Upper lobe of left lung (tissue), 6 donors: ENCODE data around the gene MINAR1. TPM values are rescaled to one million over a fixed set of nuclear protein-coding genes. Genes with fewer than 3 reads are reported as not detected.

Experiments used
- ATAC-seq, 2 donors: fragments of 200-7000 bp; cut with Tn5 transposase; one replicate each; pipeline ENCODE4 v1.9.1; 2022; ENCODE audit warnings: mild to moderate bottlenecking in 2 of 2, moderate library complexity in 2 of 2; ENCODE audit not compliant: low FRiP score in 2 of 2
- DNase-seq, 2 donors: peaks; one replicate each; pipeline ENCODE4 v3.0.0-alpha.2; 2019 to 2020
- H3K27ac ChIP-seq, 4 donors: fragments of 200-600 bp; sonication (generic); one replicate each; pipeline ENCODE4 v1.5.1; 2016 to 2019
- H3K27me3 ChIP-seq, 4 donors: fragments of 200-600 bp; sonication (generic); one replicate each; pipeline ENCODE4 v1.5.1; 2017 to 2019
- H3K36me3 ChIP-seq, 4 donors: fragments of 200-600 bp; sonication (generic); one replicate each; pipeline ENCODE4 v1.5.1; 2016 to 2019
- H3K4me1 ChIP-seq, 4 donors: fragments of 200-600 bp; sonication (generic); one replicate each; pipeline ENCODE4 v1.5.1; 2018 to 2019
- H3K4me3 ChIP-seq, 4 donors: fragments of 200-600 bp; sonication (generic); one replicate each; pipeline ENCODE4 v1.5.1; 2017 to 2019; ENCODE audit warnings: mild to moderate bottlenecking in 2 of 4, moderate library complexity in 1 of 4
- H3K9me3 ChIP-seq, 4 donors: fragments of 200-600 bp; sonication (generic); one replicate each; pipeline ENCODE4 v1.5.1; 2018 to 2019
- EP300 ChIP-seq, 4 donors: sonication (generic); formaldehyde crosslinking; IDR thresholded peaks; one replicate each; pipeline ENCODE4 v1.5.1; 2017; ENCODE audit warnings: antibody characterized with exemption in 4 of 4, control low read depth in 2 of 4
- POLR2A ChIP-seq, 4 donors: fragments of 450-650 bp; IDR thresholded peaks; one replicate each; pipeline ENCODE4 v1.5.1; 2016 to 2017; ENCODE audit warnings: antibody characterized with exemption in 4 of 4, mild to moderate bottlenecking in 2 of 4
- POLR2AphosphoS5 ChIP-seq, 2 donors: sonication (generic); formaldehyde crosslinking; IDR thresholded peaks; one replicate each; pipeline ENCODE4 v1.5.1; 2017; ENCODE audit warnings: antibody characterized with exemption in 2 of 2
- WGBS, 2 donors: methylation state at CpG; one replicate each; pipeline ENCODE4 v1.1.5; 2017 to 2018; 5-methylcytosine and 5-hydroxymethylcytosine counted together
- total RNA-seq, 6 donors: library from RNA; depleted of rRNA in 4 of 6; stranded (reverse); fragments of >200 nt in 4 of 6; gene quantifications; one replicate each; pipeline versions ENCODE4 v1.1.0 to v1.2.1, GENCODE V29; 2016 to 2021
- TF ChIP-seq, protein P1 (sequence below), 6 experiments: fragments of 450-650 bp in 4 of 6; fragments of 200-600 bp in 2 of 6; sonication (generic) in 2 of 6; IDR thresholded peaks; one replicate each; pipeline ENCODE4 v1.5.1; 2016 to 2019; ENCODE audit warnings: antibody characterized with exemption in 6 of 6
- donor health status: DM: no; HTN: no; CAD: no; lungs with moderate emphysema.
- donor health status: DM: no; HTN: yes; CAD: no; lungs with severe emphysema.

Gene MINAR1
- total RNA-seq, 6 donors from 2014 or later = 0.15 to 0.67 (median 0.30) TPM; not detected in 1

- Histone ChIP-seq H3K27me3 (peaks cover 0 to 18% (median 13%) of the 10 kb centered on the region in 4 donors), H3K4me3 (no peak overlapping the region), H3K36me3 (no peaks in the 10 kb centered on the region), H3K9me3 (no peaks in the 10 kb centered on the region), H3K27ac (no peak overlapping the region), H3K4me1 (peaks cover 6 to 20% (median 14%) of the 10 kb centered on the region in 4 donors)
- TF ChIP-seq EP300 (IDR thresholded peaks at IDR 0.05) (no peak), POLR2AphosphoS5 (IDR thresholded peaks at IDR 0.05) (no peak), POLR2A (IDR thresholded peaks at IDR 0.05) (no peak)
- TF ChIP-seq, protein P1, sequence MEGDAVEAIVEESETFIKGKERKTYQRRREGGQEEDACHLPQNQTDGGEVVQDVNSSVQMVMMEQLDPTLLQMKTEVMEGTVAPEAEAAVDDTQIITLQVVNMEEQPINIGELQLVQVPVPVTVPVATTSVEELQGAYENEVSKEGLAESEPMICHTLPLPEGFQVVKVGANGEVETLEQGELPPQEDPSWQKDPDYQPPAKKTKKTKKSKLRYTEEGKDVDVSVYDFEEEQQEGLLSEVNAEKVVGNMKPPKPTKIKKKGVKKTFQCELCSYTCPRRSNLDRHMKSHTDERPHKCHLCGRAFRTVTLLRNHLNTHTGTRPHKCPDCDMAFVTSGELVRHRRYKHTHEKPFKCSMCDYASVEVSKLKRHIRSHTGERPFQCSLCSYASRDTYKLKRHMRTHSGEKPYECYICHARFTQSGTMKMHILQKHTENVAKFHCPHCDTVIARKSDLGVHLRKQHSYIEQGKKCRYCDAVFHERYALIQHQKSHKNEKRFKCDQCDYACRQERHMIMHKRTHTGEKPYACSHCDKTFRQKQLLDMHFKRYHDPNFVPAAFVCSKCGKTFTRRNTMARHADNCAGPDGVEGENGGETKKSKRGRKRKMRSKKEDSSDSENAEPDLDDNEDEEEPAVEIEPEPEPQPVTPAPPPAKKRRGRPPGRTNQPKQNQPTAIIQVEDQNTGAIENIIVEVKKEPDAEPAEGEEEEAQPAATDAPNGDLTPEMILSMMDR (IDR thresholded peaks at IDR 0.05) = no peak
- DNase-seq (no peak), ATAC-seq (no peak)
- WGBS, 2 donors = 72 to 83% methylated on average over 8 of the region's 8 CpGs
Observed at GRCh38 chr15:79436037-79436780, 4.1 kb downstream of the MINAR1 start.

DNA sequence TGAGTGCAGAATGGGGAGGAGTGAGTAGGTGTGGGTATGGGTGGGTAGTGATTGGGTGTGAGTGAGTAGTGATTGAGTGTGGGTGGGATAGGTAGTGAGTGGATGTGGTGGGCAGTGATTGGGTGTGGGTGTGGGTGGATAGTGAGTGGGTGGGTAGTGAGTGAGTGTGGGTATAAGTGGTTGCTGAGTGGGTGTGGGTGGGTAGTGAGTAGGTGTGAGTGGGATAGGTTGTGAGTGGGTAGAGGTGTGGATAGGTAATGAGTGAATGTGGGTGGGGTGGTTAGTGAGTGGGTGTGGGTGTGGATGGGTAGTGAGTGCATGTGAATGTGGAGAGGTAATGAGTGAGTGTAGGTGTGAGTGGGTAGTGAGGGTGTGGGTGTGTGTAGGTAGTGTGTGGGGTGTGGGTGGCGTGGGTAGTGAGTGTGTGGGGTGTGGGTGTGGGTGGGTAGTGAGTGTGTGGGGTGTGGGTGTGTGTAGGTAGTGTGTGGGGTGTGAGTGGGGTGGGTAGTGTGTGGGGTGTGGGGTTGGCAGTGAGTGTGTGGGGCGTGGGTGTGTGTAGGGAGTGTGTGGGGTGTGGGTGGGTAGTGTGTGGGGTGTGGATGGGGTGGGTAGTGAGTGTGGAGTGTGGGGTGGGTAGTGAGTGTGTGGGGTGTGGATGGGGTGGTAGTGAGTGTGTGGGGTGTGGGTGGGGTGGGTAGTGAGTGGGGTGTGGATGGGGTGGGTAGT is 5.3 kb downstream of the MINAR1 start:
- no peak for DNase-seq
- WGBS, 2 donors = 80% methylated on average over 2 of the region's 2 CpGs; no CpG with 5 or more reads in 1 of the 2 donors
- Histone ChIP-seq H3K9me3 (no peaks in the 10 kb centered on the region), H3K27ac (no peak overlapping the region), H3K27me3 (peaks cover 0 to 8% (median 5%) of the 10 kb centered on the region in 4 donors), H3K36me3 (no peaks in the 10 kb centered on the region), H3K4me3 (no peak overlapping the region), H3K4me1 (peaks cover 0 to 7% (median 1%) of the 10 kb centered on the region in 4 donors)
- no peak for ATAC-seq
- no peak for TF ChIP-seq EP300 (IDR thresholded peaks at IDR 0.05)

- TF ChIP-seq POLR2AphosphoS5 (IDR thresholded peaks at IDR 0.05) = no peak
- TF ChIP-seq EP300 (IDR thresholded peaks at IDR 0.05) = no peak
- no peak for TF ChIP-seq POLR2A (IDR thresholded peaks at IDR 0.05)
- TF ChIP-seq, protein P1 (IDR thresholded peaks at IDR 0.05) = no peak
- ATAC-seq (no peak), DNase-seq (no peak)
- peaks cover 0 to 3% (median 0%) of the 10 kb centered on the region in 4 donors for H3K27me3 ChIP-seq
- H3K4me3 ChIP-seq = no peak overlapping the region
- H3K4me1 ChIP-seq = no peaks in the 10 kb centered on the region
- no peak overlapping the region for H3K27ac ChIP-seq
- 89 to 96% methylated on average over 4 to 5 of the region's 5 CpGs for WGBS, 2 donors
- H3K9me3 ChIP-seq = no peaks in the 10 kb centered on the region
- no peaks in the 10 kb centered on the region for H3K36me3 ChIP-seq
Observed at GRCh38 chr15:79439236-79439635, 7.1 kb downstream of the MINAR1 start.

GRCh38 chr15:79440355-79440908 is 8.3 kb downstream of the MINAR1 start:
- WGBS, 2 donors = 74 to 76% methylated on average over 7 of the region's 7 CpGs
- H3K36me3 ChIP-seq = no peaks in the 10 kb centered on the region
- ATAC-seq = no peak

More at GRCh38 chr15:79440355-79440908, 8.3 kb downstream of the MINAR1 start:
- H3K4me1 ChIP-seq = no peaks in the 10 kb centered on the region
- H3K27ac ChIP-seq = no peak overlapping the region
- no peaks in the 10 kb centered on the region for H3K27me3 ChIP-seq
- no peak for DNase-seq
- no peak for TF ChIP-seq POLR2A (IDR thresholded peaks at IDR 0.05)
- TF ChIP-seq POLR2AphosphoS5 (IDR thresholded peaks at IDR 0.05) = no peak
- TF ChIP-seq, protein P1 (IDR thresholded peaks at IDR 0.05) = no peak
- no peak for TF ChIP-seq EP300 (IDR thresholded peaks at IDR 0.05)
- no peaks in the 10 kb centered on the region for H3K9me3 ChIP-seq
- H3K4me3 ChIP-seq = no peak overlapping the region
